Stimulated activated CD8-positive, alpha-beta memory T cell treated with anti-CD3 and anti-CD28 coated beads, Interleukin-12 subunit alpha, Interleukin-12 subunit beta, amount 100 ng/mL, for 24 hours (primary cell): ENCODE measurements around the gene C2orf72.
"Not testable (repeated sequence)": the region's sequence is repeated elsewhere in the genome, so short reads cannot be mapped to it uniquely, and the experiment has no call there.

Experiments
- DNase-seq: peaks from one replicate; pipeline ENCODE4 v3.0.0-alpha.2; 2020; ENCODE audit errors: extremely low read depth

Gene C2orf72

DNA sequence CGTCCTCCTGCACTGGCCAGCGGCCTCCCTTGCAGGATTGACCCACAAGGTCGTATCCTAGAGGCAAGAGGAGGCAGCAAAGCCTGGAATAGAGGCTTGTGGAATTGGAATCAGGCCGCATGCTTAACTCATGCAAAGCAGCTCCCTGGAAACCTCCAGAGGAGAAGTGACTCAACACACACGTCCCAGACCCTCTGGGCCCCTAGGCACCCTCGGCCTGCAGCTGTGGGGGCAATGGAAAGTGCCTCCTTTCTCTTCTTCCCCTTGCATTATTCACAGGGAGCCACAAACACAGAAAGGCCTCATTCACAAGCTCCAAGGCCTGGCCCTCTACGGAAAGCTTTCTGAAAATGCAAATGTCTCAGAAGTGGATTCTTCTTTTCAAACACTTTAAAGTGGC lies 21.8 kb upstream of the C2orf72 start:
- no peak for DNase-seq

DNA sequence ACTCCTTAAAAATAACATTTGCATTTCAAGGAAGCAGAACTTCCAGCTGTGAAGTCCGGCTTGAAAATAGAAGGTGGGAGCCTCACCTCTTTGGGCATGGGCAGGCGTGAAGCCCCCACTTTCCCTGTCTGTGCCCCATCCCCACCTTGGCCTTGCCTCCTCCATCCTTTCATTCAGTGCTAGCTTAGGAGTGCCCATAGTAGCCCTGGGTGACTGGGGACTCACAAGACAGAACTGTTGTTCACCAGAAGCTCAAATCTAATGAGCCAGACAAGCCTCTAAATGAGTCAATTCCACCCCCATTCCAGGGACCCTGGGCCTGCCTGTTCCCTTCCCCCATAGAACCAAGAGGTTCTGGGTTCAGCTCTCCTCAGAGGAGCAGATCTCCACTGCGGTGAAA lies 21.4 kb upstream of the C2orf72 start:
- DNase-seq = no peak

DNA sequence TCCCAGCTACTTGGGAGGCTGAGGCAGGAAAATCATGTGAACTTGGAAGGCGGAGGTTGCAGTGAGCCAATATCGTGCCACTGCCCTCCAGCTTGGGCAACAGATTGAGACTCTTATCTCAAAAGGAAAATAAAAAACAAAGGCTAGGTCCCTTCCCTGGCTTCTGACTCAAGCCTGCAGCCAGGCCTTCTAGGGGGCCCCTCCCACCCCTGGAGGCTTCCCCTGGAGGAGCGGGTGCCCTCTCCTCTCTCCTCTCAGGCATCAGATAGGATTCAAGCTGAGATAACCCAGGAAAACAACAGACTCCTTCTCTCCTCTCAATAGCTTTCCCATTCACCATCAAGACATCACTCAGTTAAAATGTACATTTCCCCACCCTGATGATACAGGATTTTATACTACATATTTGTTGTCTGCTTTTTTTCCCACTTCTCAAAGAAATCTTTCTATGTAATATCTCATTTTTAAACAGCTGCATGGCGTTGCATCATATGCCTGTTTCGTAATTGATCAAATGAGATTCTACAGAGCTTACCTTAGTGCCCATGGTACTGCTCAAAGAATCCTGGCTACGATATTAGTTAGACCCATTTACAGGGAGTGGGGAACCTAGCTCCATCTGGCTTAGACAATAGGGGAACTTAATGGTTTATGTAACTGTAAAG lies 20.6 kb upstream of the C2orf72 start:
- DNase-seq = no peak

DNA sequence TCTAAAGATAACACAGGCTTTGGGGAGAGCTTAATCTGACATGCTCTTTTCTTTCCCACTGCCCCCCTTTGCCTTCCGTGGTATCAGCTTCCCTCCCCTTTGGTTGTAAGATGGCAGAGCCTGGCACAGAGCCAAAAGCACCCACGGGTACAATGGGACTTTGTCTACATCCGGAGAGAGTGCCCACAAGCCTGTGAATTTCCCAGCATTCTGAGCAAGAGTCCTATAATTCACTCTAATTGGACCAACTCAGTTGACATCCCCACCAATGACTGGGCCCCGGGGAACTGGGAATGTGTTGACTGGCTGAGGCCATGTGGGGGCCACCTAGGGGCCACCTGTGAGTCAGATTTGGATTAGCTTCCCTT lies 20.1 kb upstream of the C2orf72 start:
- DNase-seq = no peak

DNA sequence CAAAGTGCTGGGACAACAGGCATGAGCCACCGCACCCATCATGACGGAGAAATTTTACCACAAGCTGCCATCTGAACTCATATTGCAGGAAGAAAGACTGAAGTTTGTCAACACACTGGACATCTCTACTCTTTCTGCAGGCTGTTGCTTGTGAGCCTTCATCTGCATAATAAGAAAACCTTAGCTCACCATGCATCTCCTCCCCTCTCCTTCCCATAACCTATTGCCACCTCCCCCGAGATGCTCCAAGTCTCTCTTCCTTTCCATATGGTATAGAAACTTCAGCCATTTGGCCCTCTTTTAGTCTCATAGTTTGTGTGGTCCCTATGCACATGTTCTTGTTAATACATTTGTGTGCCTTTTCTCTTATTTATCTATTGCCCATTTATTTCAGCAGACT lies 19.1 kb upstream of the C2orf72 start:
- no peak for DNase-seq

DNA sequence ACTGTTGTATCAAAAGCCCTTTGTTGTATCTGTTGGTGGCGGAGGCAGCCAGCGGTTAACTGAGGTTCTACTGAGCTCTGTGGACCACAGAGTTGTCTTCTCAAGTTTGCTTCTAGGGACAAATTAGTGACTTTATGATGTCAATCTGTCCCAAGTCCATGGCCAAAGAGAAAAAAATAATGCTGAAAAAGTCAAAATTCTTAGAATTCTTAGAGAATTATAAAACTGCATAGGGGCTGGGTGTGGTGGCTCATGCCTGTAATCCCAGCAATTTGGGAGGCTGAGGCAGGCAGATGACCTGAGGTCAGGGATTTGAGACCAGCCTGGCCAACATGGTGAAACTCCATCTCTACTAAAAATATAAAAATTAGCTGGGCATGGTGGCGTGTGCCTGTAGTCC lies 12.3 kb upstream of the C2orf72 start:
- DNase-seq = not testable (repeated sequence)

DNA sequence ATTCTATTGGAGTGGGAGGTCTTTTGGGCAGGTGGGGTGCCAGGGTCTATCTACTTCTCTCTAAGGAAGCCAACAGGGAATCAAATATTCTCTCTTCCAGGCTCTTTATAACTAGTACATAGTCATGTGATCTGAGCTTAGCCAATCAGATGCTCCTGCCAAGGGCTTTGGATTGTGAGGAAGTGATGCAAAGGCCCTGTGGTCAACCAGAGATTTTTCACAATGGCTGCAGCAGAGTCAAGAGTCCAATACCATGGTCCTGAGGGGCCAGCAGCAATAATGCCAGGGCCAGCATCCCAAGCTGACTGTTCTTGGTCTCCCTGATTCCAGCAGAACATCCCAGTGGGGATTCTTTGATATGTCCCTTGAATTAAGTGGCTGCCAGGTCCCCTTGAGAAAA lies 8.4 kb upstream of the C2orf72 start:
- DNase-seq = no peak

DNA sequence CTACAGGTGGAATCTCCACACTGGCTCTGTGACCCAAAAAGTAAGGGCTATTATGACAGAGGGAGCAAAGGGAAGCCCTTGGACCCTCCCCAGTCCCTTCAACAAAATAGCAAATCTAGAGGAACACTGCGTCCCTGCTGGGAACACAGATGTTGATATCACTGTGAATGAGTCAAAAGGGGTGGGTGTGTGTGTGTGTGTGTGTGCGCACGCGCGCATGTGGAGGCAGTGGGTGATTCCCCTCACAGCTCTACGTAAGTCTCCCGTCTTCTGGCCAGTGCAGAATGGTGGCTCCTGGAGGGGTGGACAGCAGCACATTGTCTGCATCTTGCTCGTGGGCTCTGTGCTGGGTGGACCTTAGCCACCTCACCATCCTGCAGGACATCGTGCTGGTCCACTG lies 7.8 kb upstream of the C2orf72 start:
- no peak for DNase-seq

DNA sequence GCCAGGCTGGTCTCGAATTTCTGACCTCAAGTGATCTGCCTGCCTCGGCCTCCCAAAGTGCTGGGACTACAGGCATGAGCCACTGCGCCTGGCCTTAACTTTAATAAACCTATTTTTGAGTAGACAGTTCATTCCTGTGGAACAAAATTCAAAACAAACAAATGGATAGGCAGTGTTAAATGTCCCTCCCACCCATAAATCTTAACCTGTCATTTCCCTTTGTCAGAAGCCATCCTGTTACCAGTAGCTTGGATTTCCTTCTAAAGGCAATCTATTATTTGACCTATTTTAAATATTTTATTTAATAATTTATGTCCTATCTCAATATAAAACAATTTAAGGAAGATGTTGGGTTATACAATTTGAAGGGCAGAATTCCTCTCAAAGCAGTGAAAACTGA lies 6.6 kb upstream of the C2orf72 start:
- DNase-seq = no peak

DNA sequence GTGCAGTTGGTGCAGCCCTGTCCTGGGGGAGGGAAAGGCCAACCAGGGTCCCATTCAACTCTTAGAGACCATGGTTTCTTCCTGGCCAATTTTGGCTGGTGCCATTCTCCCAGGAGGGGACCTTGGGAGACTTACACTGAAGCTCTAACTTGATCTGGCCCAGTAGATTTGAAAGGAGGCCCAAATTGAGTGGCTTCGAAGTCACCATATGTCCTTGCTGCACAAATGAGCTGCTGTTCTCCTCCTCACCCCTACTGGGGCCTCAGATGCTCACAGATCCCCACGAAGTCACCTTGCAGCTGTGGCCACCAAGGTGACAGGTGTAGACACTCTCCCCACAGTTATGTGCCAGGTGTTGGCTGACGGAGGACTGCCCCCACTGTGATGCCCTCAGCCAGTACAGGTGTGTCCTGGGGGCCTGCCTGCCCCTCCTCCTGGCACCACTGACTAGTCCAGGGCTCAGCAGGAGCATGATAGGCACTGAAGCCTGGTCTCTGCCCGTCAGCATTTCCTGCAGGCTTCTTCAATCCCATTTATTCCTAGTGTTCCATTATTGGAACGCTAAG lies 4.7 kb upstream of the C2orf72 start:
- no peak for DNase-seq

DNA sequence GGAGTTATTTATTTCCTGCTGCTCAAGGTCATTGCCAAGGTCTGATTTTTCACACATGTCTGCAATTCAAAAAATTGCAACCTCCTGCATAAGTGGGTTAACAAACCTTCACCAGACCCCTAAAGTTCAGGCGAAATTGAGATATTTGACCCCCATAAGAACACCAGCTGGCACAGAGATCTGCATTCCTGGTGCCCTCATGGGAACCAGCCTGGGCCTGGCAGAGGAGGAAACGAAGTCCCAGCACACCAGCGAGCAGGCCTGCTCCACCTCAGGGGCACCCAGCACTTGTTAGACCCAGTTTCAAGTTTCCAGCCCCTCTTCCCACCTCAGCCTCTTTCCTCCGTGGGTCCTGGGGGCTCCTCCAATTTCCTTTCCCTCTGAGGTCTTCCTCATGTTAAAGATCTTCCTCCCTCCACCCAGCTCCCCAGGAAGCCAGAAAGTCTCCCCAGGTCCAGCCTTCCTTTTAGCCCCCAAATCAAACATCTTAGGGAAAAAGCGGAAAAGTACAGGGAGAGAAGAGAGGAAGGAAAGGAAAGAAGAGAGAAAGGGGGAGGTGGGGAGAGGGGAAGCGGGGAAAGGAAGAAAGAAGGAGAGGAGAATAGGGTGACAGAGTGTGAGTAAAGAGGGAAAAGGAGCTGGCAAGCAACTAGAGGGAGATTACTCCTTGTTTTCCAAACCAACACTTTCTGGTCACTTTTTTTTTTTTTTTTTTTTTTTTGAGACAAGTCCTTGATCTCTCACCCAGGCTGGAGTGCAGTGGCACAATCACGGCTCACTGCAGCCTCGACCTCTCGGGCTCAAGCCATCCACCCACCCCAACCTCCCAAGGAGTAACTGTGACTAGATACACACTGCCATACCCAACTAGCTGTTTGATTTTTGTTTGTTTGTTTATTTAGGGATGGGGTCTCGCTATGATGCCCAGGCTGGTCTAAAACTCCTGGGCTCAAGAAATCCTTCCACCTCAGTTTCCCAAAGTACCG lies 3.9 kb upstream of the C2orf72 start:
- no peak for DNase-seq

DNA sequence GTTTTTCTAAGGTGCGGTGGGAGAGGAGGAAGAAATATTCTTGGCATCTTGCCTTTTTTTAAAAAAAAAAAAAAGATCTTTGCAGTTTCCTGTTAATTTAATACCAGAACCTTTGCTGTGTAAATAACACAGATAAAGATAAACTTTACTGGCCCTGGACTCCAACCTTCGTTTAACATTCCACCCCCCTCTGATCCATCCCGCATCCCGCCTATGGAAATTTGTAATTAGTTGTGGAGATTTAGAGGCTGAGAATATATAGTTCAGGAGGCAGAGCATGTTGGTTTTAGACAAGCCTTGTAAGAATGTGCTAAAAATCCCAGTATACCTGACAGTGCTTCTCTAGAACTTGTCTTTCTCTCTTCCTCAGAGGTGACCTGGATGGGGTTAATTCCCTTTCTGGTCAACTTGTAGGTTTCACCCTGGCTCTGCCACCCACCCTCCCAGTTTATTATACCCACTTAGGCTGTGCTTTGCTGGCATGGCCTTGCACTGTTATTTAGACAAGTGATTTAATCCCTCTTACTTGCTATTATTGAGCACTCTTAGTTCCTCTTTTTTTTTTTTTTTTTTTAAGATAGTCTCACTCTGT lies 2.9 kb upstream of the C2orf72 start:
- DNase-seq = no peak

DNA sequence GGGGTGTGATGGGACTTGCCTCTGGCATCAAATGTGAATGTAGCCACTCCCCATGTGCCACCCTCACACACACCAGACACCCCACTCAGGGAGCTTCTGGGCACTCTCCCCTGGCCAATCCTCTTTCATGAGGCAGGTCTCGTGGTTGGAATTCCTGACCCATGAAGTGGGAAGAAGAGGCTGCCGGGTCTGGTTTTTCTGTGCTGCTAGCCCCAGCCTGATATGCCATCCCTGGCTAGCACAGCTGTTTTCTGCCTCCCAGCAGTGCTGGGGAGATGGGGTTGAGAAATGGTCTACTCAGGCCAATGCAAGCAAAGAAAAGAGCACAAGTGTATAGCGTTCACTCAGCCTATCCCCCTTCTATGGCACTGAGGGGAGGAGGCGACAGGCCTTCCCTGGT lies 1.2 kb upstream of the C2orf72 start:
- no peak for DNase-seq

DNA sequence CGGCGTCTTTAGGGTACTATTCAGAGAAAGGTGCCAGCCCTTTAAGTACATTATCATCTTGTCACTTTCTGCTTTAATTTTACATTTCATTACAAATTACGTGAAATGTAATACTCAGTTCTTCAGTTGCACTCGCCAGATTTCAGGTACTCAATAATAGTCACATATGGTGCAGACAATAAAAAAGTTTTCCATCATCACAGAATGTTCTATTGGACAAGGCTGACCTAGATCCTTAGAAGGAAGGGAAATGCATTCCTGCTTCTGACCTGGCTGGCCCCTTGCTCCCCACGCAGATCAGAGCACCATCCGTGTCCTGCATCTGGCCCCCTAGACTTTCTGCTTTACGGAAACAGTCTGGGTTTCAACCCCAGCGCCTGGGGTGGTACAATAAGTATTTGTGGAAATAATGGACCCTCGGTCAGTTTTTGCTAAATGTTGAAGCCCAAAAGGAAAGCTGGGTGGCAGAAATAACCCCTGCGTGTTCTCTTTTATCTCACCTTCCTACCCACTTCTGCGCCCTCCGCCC lies 681 bp upstream of the C2orf72 start:
- no peak for DNase-seq

DNA sequence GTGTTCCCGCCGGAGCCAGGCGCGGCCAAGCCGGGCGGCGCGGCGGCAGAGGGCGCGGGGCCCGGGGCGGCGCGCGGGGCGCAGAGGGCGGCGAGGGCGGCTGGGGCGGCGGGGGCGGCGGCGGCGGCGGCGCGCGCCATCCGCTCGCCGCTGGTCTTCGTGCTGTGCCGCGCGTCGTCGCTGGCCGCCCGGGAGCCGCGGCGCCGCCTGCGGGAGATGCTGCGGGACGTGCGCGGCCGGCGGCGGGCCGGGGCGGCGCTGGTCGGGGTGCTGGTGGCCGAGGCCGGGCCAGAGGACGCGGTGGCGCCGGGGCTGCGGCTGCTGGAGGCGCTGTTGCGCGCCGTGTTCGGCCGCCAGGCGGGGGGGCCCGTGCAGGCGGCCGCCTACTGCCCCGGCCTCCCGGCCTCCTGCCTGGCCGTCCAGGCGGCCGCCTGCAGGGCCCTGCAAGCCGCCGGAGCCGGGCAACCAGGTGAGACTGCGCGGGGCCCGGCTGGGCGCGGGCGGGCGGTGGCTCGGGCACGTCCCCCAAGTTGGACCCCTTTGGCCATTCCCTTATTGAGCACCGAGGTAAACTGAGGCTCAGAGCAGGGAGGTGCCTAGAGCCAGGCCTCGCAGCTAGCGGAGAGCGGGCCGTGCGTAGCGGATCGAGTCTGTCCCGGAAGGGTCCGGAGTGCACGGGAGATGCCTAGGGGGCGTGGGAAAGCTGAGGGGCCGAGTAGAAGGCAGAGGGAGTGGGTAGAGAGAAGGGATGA lies 584 bp downstream of the C2orf72 start:
- no peak for DNase-seq

DNA sequence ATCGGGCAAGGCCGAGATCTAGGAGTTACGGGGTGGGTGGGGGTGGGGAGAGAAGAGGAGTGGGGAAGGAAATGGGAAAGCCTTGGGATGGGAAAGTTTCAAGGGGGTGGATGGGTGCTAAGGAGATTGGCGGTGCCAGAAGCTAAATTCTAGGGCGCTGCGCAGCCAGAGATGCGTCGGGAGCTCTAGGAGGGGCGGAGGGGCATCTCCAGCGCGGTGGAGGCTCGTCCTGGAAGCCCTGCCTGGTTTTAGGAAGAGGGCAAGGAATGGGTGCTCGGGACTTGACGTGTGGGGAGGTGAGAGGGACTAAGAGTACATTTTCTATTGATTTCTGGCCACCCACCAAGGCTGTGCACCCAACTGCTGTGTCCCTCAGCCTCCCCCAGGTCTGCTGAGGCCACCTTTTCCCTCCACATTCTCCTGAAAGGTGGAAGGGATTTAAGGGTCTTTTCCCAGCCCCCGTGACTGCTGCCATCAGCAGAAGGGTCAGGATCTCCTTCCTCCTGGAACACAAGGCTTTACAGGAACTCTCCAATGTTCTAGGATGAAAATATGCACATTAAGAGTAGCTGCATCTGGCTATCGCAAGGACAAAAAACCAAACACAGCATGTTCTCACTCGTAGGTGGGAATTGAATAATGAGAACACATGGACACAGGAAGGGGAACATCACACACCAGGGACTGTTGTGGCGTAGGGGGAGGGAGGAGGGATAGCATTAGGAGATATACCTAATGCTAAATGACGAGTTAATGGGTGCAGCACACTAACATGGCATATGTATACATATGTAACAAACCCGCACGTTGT lies 1.4 kb downstream of the C2orf72 start:
- DNase-seq = no peak

DNA sequence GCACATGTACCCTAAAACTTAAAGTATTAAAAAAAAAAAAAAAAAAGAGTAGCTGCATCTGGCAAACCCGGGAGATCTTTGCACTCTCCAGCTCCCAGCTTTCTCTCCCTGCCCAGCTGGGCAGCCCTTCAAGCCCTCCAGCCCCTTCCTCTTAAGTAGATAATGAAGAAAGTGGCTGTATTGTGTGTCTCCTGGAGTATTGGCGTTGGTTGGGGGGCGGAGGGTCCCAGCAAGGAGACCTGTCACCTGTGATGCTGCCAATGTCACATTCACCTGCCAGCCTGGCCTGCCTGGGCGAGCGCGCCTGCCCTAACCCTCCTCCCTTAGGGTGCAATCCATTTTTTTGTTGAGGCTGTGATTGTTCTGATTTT lies 2.0 kb downstream of the C2orf72 start:
- DNase-seq = no peak

DNA sequence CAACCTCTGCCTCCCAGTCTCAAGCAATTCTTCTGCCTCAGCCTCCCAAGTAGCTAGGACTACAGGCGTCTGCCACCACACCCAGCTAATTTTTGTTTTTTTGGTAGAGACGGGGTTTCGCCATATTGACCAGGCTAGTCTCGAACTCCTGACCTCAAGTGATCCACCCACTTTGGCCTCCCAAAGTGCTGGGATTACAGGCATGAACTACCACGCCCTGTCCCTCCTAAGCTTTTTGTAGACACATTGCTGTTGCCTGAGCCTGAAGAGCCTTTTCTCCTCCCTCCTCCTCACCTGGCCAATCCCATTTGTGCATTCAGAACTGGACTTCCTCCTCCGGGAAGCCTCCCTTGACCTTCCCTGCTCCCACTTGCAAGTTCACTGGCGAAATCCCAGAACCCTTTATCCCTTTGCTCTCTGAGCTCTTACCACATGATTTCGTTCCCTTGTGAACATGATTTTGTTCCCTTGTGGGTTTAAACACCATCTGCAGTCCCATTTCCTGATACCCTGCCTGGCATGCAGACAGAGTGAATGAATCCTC lies 2.6 kb downstream of the C2orf72 start:
- DNase-seq = no peak

DNA sequence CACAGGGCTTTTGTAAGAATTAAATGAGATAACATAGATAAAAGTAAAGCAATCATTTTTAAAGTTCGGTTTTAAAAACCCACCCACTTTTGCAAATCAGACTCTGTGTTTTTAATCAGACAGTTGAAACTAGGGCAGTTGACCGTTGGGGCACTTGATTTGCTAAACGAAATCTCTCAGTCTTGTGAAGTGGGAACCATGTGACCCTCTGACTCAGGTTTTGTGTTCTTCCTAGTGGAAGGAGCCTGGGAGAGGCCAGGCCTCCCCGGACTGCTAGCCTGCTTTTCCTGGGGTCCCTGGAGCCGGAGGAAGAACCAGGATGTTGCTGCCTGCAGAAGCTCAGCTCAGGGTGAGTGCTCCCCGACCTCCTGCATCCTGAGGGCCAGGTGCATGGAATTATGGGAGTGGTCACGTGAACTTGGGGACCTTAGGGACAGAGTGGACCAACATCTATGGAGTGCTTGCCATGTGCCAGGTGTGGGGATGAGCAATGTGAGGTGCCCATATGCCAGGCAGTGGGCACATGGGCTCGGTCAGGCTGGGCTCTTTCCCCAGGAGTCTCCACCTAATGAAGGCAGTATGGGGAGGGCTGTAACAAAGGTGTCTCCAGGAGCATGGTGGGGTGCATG lies 3.9 kb downstream of the C2orf72 start:
- DNase-seq = no peak

DNA sequence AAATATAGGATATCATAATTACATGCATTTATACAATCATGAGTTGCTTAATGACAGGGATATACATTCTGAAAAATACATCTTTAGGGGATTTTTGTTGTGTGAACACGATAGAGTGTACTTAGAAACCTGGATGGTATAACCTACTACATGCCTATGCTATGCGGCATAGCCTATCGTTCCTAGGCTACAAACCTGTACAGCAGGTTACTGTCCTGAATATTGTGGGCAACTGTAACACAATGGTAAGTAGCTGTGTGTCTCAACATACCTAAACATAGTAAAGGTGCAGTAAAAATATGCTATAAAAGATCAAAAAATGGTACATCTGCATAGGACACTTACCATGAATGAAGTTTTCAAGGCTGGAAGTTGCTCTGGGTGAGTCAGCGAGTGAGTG lies 6.5 kb downstream of the C2orf72 start:
- DNase-seq = no peak
